Measurements from ENCODE around the gene FIGNL1.

- TF ChIP-seq EZH2 (IDR thresholded peaks at IDR 0.05): no peak
- no peak for TF ChIP-seq POLR2AphosphoS5 (IDR thresholded peaks at IDR 0.05; ENCODE audit: borderline replicate concordance, low read depth, low read length)
Observed at GRCh38 chr7:50491209-50491608, 41.1 kb upstream of the FIGNL1 start.

All from SK-N-MC (cell line).